HG02588 (cell line): Measurements from ENCODE around the gene SUB1.
A peak's percentile ranks its signal among the peaks of the same experiment; 100 is the strongest.
"Not testable (repeated sequence)": the region's sequence is repeated elsewhere in the genome, so short reads cannot be mapped to it uniquely, and the experiment has no call there.

Source experiments
- ATAC-seq: cut with Tn5 transposase; IDR thresholded peaks from one replicate; pipeline ENCODE4 v1.9.1; 2021; ENCODE audit warnings: mild to moderate bottlenecking, moderate library complexity; ENCODE audit not compliant: unreplicated experiment

SUB1 gene

GRCh38 chr5:32585446-32586275, at the start of gene SUB1:
SUB1 (plus strand) TSS chr5:32585557; CDS start chr5:32588513, 2,956 bp downstream.
- peak; percentile 44 for ATAC-seq

- no peak for ATAC-seq
Observed at GRCh38 chr5:32536246-32536645, 49.1 kb upstream of the SUB1 start.

DNA sequence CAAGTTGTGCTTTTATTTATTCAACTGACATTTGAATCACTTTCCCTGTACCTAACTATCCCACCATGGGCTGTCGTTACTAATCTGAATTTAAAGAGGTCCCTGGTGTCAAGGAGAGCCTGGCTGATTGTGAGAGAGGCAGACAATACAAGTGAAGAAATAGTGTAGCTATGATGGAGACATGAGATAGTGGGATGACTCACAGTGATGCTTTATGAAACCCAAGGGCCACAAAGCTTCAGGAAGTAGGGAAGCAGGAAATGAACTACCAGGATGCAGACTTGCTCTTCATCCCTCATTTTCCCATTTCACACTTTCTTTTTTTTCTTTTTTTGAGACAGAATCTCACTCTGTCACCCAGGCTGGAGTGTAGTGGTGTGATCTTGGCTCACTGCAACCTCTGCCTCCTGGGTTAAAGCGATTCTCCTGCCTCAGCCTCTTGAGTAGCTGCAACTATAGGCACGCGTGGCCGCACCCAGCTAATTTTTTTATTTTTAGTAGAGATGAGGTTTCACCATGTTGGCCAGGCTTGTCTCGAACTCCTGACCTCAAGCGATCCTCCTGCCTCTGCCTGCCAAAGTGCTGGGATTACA, 47.8 kb upstream of the SUB1 start:
- peak; percentile 15 for ATAC-seq

DNA sequence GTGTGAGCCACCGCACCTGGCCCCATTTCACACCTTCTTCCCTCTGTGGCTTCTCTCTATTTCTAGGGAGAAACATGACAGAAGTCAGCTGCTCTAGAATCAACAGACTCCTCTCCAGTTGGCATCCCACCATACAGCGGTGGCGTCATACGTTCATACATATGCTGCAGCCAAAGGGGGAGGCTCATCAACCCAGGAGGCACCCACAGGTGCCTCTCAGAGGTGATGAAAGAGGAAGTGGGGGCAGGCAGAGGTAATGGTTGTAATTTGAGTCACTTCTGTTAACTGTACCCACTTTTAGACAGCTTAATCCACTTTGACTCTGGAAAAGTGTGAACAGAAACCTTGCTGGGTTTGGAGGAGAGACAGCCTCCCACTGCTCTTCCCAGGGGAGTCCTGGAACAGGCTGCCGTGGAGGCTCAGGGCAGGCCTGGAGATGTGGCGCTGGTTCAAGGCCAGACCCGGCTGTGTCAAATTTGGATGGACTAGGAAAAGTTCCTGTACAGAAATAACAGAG, 47.3 kb upstream of the SUB1 start:
- peak; percentile 80 for ATAC-seq

GRCh38 chr5:32539981-32540845, 45.1 kb upstream of the SUB1 start:
- no peak for ATAC-seq

DNA sequence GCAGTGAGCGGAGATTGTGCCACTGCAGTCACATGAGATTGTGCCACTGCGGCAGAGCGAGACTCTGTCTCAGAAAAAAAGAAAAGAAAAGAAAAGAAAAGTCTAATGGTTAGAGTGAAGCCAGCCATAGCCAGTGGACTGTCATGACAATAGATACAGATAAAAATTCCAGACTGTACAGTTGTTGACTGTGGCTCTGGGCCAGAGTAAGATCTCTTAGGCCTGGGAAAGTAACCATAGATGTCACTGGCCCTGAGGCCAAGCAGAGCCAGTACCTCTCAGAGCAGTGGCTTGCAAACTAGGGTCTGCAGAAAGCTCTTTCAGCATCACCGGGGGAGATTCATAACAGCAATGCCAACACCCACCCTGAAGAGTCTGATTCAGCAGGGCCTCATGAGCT, 44.1 kb upstream of the SUB1 start:
- ATAC-seq, result no peak

GRCh38 chr5:32542216-32543059, 42.9 kb upstream of the SUB1 start:
- peak; percentile 67 for ATAC-seq

GRCh38 chr5:32543291-32543690, 42.1 kb upstream of the SUB1 start:
- ATAC-seq, result no peak

- ATAC-seq, result no peak
Observed at GRCh38 chr5:32545102-32545800, 40.1 kb upstream of the SUB1 start.

DNA sequence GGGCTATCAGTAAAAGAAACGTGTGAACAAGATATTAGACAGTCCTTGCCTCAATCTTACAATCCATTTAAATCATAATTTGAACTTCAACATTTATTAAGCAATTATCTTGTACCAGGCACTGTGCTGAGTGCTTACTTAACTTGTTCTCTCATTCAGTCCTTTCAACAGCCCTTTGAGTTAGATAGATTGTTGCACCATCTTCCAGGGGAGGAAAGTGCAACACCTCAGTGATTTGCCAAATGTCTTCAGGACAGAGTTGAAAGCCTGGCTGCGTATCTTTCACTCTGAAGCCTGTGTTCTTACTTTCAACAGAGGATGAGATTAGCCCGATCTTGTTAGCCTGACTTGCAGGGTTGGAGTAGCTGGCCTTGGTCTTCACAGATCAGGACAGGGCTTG, 34.2 kb upstream of the SUB1 start:
- no peak for ATAC-seq

GRCh38 chr5:32551865-32552264, 33.5 kb upstream of the SUB1 start:
- ATAC-seq, result no peak

GRCh38 chr5:32552491-32552890, 32.9 kb upstream of the SUB1 start:
- not testable (repeated sequence) for ATAC-seq

- no peak for ATAC-seq
Observed at GRCh38 chr5:32552936-32553335, 32.4 kb upstream of the SUB1 start.

- not testable (repeated sequence) for ATAC-seq
Observed at GRCh38 chr5:32554181-32554780, 31.1 kb upstream of the SUB1 start.

DNA sequence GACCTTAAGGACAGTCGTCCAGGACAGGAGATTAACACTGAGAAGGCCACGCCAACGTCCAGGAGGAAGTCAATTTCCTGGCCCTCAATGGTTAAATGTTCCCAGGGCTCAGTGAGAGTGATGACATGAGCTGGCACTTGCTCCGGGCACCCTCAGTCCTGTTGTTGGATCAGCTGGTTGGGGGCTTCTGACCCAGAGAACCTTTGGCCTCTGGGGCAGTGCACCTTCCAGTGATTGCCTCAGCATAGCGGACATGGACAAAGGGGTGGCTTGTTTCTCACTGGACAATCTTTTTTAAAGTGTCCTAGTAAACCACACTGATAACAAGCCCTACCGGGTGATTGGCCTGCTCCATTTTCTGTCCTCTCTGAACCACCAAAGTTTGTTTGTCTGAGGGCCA, 28.8 kb upstream of the SUB1 start:
- not testable (repeated sequence) for ATAC-seq

DNA sequence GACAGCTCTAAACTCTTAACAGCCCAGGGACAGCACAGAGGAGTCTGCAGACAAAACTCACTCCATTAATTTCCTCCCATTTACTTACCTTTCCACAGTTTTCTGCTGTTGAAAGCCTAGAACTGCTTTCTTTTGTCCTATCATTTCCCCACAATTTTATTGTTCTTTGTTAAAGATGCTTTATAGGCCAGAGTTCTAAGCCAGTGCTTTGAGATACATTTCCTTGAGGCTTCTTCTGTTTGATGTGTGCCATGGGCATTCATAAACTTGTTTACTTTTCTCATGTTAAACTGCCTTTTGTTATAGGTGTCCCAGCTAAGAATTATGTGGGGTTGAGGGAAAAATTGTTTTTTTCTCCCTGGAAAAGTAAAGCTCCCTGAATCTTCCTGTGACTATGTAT, 25.9 kb upstream of the SUB1 start:
- no peak for ATAC-seq

DNA sequence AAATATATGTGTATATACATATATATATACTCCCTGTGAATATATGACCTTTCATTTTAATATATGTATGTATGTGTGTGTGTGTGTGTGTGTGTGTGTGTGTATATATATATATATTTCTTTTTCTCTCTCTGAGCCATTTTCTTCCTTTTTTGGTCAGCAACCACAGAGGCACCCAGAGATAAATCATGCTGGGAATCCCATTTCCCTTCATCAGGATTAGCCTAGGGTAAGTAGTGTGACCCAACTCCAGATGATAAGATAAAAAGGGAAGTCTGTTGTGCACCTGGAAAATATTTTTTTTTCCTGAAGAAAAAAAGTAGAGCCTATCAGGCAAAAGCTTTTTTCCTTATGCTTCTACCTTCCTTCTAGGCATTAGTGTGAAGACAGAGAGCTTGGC, 25.4 kb upstream of the SUB1 start:
- no peak for ATAC-seq

- no peak for ATAC-seq
Observed at GRCh38 chr5:32562056-32562455, 23.3 kb upstream of the SUB1 start.

- no peak for ATAC-seq
Observed at GRCh38 chr5:32562843-32563242, 22.5 kb upstream of the SUB1 start.
